ENCODE results near the gene FAM228B. TPM values are rescaled to one million over a fixed set of nuclear protein-coding genes. Genes with fewer than 3 reads are reported as not detected.
"Not testable (repeated sequence)": the region's sequence is repeated elsewhere in the genome, so short reads cannot be mapped to it uniquely, and the experiment has no call there.

FAM228B gene
- total RNA-seq, 1 experiment from 2014 or later = 7.9 TPM

DNA sequence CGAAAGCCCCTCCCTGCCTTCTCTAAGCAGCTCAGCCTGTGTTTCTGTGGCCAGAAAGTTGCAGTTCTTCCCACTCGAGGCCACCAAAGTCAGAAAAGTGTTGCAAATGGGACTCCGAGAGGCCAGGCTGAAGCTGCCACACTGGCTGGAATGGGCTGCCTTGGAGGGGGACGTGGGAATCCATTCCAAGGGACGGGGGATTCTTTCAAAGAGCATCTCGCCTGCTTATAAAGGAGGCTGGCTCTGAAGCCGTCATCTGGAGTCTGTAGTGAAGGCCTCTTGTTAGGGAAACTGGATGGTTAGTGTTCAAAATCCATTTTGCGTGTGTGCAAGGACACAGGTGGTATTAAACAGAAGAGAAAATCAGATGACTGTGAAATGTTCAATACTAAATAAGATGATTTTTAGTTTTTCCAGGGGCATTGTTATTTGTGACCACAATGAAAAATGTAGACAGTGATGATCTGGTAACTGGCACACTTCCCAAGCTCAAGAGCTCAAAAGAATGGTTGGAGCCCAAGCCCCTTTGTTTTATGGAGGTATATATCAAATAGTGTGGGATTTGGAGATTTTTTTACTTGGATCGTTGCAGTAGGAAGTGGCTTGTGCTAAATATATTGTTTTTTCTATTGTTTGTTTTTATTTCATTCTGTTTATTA lies 782 bp downstream of the FAM228B start:
- intact Hi-C loops (cut with micrococcal nuclease; ENCODE audit: unreplicated experiment) = loop anchor here (1.0 kb wide), 2 partner anchors 40 to 48 kb away; partner anchors contain the start of genes SF3B6 and TP53I3
- Histone ChIP-seq H3K27me3 (replicated peaks; ENCODE audit: control insufficient read depth, insufficient read depth, low read length) (no peaks in the 10 kb centered on the region), H3K9me3 (no peaks in the 10 kb centered on the region), H3K4me3 (ENCODE audit: low read depth, low read length) (peak overlapping the region; percentile 97), H3K4me1 (no peaks in the 10 kb centered on the region), H3K36me3 (ENCODE audit: control insufficient read depth, insufficient read depth, low read length) (no peaks in the 10 kb centered on the region)
- POLR2A ChIA-PET = interaction anchor here (0.6 to 1.7 kb wide), 3 partner anchors 15 to 47 kb away, joined by 6 to 7 read pairs (median 6); no protein-coding TSS in a partner anchor
- CTCF ChIA-PET = interaction anchor here (0.7 to 1.3 kb wide), 2 partner anchors 40 to 47 kb away, joined by 4 to 13 read pairs; partner anchors contain the start of gene TP53I3
- H3K9me3 Mint-ChIP-seq (ENCODE audit: unreplicated experiment) = no peaks in the 10 kb centered on the region
- peaks cover 16% of the 10 kb centered on the region for H3K4me1 Mint-ChIP-seq (ENCODE audit: low read depth, unreplicated experiment)
- TF ChIP-seq, protein P1, sequence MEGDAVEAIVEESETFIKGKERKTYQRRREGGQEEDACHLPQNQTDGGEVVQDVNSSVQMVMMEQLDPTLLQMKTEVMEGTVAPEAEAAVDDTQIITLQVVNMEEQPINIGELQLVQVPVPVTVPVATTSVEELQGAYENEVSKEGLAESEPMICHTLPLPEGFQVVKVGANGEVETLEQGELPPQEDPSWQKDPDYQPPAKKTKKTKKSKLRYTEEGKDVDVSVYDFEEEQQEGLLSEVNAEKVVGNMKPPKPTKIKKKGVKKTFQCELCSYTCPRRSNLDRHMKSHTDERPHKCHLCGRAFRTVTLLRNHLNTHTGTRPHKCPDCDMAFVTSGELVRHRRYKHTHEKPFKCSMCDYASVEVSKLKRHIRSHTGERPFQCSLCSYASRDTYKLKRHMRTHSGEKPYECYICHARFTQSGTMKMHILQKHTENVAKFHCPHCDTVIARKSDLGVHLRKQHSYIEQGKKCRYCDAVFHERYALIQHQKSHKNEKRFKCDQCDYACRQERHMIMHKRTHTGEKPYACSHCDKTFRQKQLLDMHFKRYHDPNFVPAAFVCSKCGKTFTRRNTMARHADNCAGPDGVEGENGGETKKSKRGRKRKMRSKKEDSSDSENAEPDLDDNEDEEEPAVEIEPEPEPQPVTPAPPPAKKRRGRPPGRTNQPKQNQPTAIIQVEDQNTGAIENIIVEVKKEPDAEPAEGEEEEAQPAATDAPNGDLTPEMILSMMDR (IDR thresholded peaks at IDR 0.05; ENCODE audit: insufficient read depth in 1 of 2, low read depth in 1 of 2, low read length in 1 of 2, severe bottlenecking in 1 of 2, unreplicated experiment in 1 of 2) = no peak
- H3K4me3 Mint-ChIP-seq (ENCODE audit: unreplicated experiment) = peak overlapping the region; percentile 82
- H3K27ac Mint-ChIP-seq (ENCODE audit: unreplicated experiment) = peak overlapping the region; percentile 76
- H3K27me3 Mint-ChIP-seq (ENCODE audit: insufficient read depth, unreplicated experiment) = no peaks in the 10 kb centered on the region
- no peak for DNase-seq
- BruUV-seq (replicated peaks) = TSS peak; percentile 59
- H3K36me3 Mint-ChIP-seq (ENCODE audit: insufficient read depth, unreplicated experiment) = no peaks in the 10 kb centered on the region

DNA sequence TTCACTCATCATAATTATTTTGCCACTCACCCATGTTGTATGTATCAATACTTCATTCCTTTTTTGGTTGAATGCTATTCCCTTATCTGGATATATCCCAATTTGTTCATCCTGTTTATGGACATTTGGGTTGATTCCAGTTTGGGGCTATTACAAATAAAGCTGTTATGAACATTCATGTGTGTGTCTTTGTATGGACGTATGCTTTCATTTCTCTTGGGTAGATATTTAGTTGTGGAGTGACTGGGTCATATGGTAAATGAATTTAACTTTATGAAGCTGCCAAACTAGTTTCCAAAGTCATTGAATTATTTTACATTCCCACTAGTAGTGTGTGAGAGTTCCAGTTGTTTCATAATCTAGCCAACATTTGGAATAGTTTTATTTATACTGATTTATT lies 2.7 kb downstream of the FAM228B start:
- intact Hi-C loops (cut with micrococcal nuclease; ENCODE audit: unreplicated experiment) = no loop called here
- Histone ChIP-seq H3K9me3 (no peaks in the 10 kb centered on the region), H3K36me3 (ENCODE audit: control insufficient read depth, insufficient read depth, low read length) (no peaks in the 10 kb centered on the region), H3K4me1 (no peaks in the 10 kb centered on the region), H3K27me3 (replicated peaks; ENCODE audit: control insufficient read depth, insufficient read depth, low read length) (no peaks in the 10 kb centered on the region), H3K4me3 (ENCODE audit: low read depth, low read length) (no peak overlapping the region)
- CTCF ChIA-PET = no interaction called here
- peaks cover 16% of the 10 kb centered on the region for H3K4me1 Mint-ChIP-seq (ENCODE audit: low read depth, unreplicated experiment)
- TF ChIP-seq, protein P1 (IDR thresholded peaks at IDR 0.05; ENCODE audit: insufficient read depth in 1 of 2, low read depth in 1 of 2, low read length in 1 of 2, severe bottlenecking in 1 of 2, unreplicated experiment in 1 of 2) = no peak
- H3K9me3 Mint-ChIP-seq (ENCODE audit: unreplicated experiment) = no peaks in the 10 kb centered on the region
- H3K4me3 Mint-ChIP-seq (ENCODE audit: unreplicated experiment) = no peak overlapping the region
- POLR2A ChIA-PET = no interaction called here
- no peaks in the 10 kb centered on the region for H3K36me3 Mint-ChIP-seq (ENCODE audit: insufficient read depth, unreplicated experiment)
- no peak for DNase-seq
- no TSS peak for BruUV-seq (replicated peaks)
- H3K27ac Mint-ChIP-seq (ENCODE audit: unreplicated experiment) = no peak overlapping the region
- no peaks in the 10 kb centered on the region for H3K27me3 Mint-ChIP-seq (ENCODE audit: insufficient read depth, unreplicated experiment)

DNA sequence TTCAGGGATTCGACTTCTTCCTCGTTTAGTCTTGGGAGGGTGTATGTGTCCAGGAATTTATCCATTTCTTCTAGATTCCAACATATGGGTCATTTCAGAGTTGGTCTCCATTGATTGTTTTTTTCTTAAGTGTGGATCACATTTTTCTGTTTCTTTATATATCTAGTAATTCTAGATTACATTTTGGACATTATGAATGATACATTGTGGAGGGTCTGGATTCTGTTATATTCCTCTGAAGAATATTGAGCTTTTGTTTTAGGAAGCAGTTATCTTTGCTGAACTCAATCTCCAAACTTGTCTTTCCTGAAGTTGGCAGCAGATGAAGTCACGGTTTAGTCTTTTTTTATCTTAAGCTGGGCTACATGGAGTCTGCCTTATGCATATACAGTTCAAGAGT lies 9.3 kb downstream of the FAM228B start:
- DNase-seq = no peak
- CTCF ChIA-PET = no interaction called here
- H3K36me3 Mint-ChIP-seq (ENCODE audit: insufficient read depth, unreplicated experiment) = no peaks in the 10 kb centered on the region
- POLR2A ChIA-PET = no interaction called here
- Histone ChIP-seq H3K4me3 (ENCODE audit: low read depth, low read length) (no peak overlapping the region), H3K4me1 (no peaks in the 10 kb centered on the region), H3K9me3 (no peaks in the 10 kb centered on the region), H3K36me3 (ENCODE audit: control insufficient read depth, insufficient read depth, low read length) (no peaks in the 10 kb centered on the region), H3K27me3 (replicated peaks; ENCODE audit: control insufficient read depth, insufficient read depth, low read length) (no peaks in the 10 kb centered on the region)
- intact Hi-C loops (cut with micrococcal nuclease; ENCODE audit: unreplicated experiment) = no loop called here
- TF ChIP-seq, protein P1 (IDR thresholded peaks at IDR 0.05; ENCODE audit: insufficient read depth in 1 of 2, low read depth in 1 of 2, low read length in 1 of 2, severe bottlenecking in 1 of 2, unreplicated experiment in 1 of 2) = no peak
- H3K4me3 Mint-ChIP-seq (ENCODE audit: unreplicated experiment) = no peak overlapping the region
- no TSS peak for BruUV-seq (replicated peaks)
- no peak overlapping the region for H3K27ac Mint-ChIP-seq (ENCODE audit: unreplicated experiment)
- H3K4me1 Mint-ChIP-seq (ENCODE audit: low read depth, unreplicated experiment) = no peaks in the 10 kb centered on the region
- no peaks in the 10 kb centered on the region for H3K27me3 Mint-ChIP-seq (ENCODE audit: insufficient read depth, unreplicated experiment)
- peaks cover 23% of the 10 kb centered on the region for H3K9me3 Mint-ChIP-seq (ENCODE audit: unreplicated experiment)

DNA sequence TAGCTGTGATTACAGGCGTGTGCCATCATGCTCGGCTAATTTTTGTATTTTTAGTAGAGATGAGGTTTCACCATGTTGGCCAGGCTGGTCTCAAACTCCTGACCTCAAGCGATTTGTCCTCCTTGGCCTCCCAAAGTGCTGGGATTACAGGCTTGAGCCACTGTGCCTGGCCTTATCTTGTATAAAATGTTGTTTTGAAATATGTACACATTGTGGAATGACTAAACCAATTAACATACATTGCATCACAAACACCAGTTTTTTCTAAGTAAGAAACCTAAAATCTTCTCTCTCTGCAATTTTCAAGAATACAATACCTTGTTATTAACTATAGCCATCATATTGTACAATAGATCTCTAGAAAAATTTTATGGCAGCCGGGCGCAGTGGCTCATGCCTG lies 17.0 kb downstream of the FAM228B start:
- CTCF ChIA-PET; H3K36me3 Mint-ChIP-seq (ENCODE audit: insufficient read depth, unreplicated experiment); BruUV-seq (replicated peaks); H3K9me3 Mint-ChIP-seq (ENCODE audit: unreplicated experiment); intact Hi-C loops (cut with micrococcal nuclease; ENCODE audit: unreplicated experiment); H3K27ac Mint-ChIP-seq (ENCODE audit: unreplicated experiment); H3K9me3 ChIP-seq; H3K36me3 ChIP-seq (ENCODE audit: control insufficient read depth, insufficient read depth, low read length); H3K27me3 Mint-ChIP-seq (ENCODE audit: insufficient read depth, unreplicated experiment); H3K4me3 Mint-ChIP-seq (ENCODE audit: unreplicated experiment); DNase-seq; POLR2A ChIA-PET; H3K4me1 Mint-ChIP-seq (ENCODE audit: low read depth, unreplicated experiment); H3K4me1 ChIP-seq; H3K27me3 ChIP-seq (replicated peaks; ENCODE audit: control insufficient read depth, insufficient read depth, low read length); H3K4me3 ChIP-seq (ENCODE audit: low read depth, low read length): not testable (repeated sequence)

Measured in Caco-2 (cell line).